HG03103 (cell line): Measurements from ENCODE around the gene PCNX1.
"Not testable (repeated sequence)": the region's sequence is repeated elsewhere in the genome, so short reads cannot be mapped to it uniquely, and the experiment has no call there.

Experiments used
- ATAC-seq: cut with Tn5 transposase; IDR thresholded peaks from one replicate; pipeline ENCODE4 v1.9.1; 2021; ENCODE audit warnings: low read depth; ENCODE audit not compliant: unreplicated experiment

Gene PCNX1

GRCh38 chr14:70909733-70910614, 2.7 kb downstream of the PCNX1 start:
- ATAC-seq: no peak

- no peak for ATAC-seq
Measured at GRCh38 chr14:70915415-70915814, 8.2 kb downstream of the PCNX1 start.

GRCh38 chr14:70916300-70916699, 9.0 kb downstream of the PCNX1 start:
- ATAC-seq: no peak

- no peak for ATAC-seq
Measured at GRCh38 chr14:70916799-70917198, 9.5 kb downstream of the PCNX1 start.

- ATAC-seq: no peak
Measured at GRCh38 chr14:70917633-70918032, 10.4 kb downstream of the PCNX1 start.

GRCh38 chr14:70919774-70920173, 12.5 kb downstream of the PCNX1 start:
- ATAC-seq: no peak

GRCh38 chr14:70920608-70921007, 13.3 kb downstream of the PCNX1 start:
- ATAC-seq: no peak

GRCh38 chr14:70921669-70922068, 14.4 kb downstream of the PCNX1 start:
- no peak for ATAC-seq

GRCh38 chr14:70924521-70924920, 17.3 kb downstream of the PCNX1 start:
- no peak for ATAC-seq

GRCh38 chr14:70926235-70926830, 19.1 kb downstream of the PCNX1 start:
- no peak for ATAC-seq

- ATAC-seq: no peak
Measured at GRCh38 chr14:70931008-70931407, 23.7 kb downstream of the PCNX1 start.

- no peak for ATAC-seq
Measured at GRCh38 chr14:70934084-70934483, 26.8 kb downstream of the PCNX1 start.

- ATAC-seq: no peak
Measured at GRCh38 chr14:70934502-70935134, 27.4 kb downstream of the PCNX1 start.

GRCh38 chr14:70935135-70935534, 27.9 kb downstream of the PCNX1 start:
- ATAC-seq: no peak

- not testable (repeated sequence) for ATAC-seq
Measured at GRCh38 chr14:70939693-70940092, 32.4 kb downstream of the PCNX1 start.

- not testable (repeated sequence) for ATAC-seq
Measured at GRCh38 chr14:70941637-70942341, 34.5 kb downstream of the PCNX1 start.

- ATAC-seq: no peak
Measured at GRCh38 chr14:70942342-70942706, 35.1 kb downstream of the PCNX1 start.

GRCh38 chr14:70942721-70943120, 35.5 kb downstream of the PCNX1 start:
- ATAC-seq: not testable (repeated sequence)

GRCh38 chr14:70943838-70944237, 36.6 kb downstream of the PCNX1 start:
- no peak for ATAC-seq

- no peak for ATAC-seq
Measured at GRCh38 chr14:70947739-70948138, 40.5 kb downstream of the PCNX1 start.

- no peak for ATAC-seq
Measured at GRCh38 chr14:70952485-70952884, 45.2 kb downstream of the PCNX1 start.
